Nephron (organoid): ENCODE data around the gene CDK5.
A peak's percentile ranks its signal among the peaks of the same experiment; 100 is the strongest.

Source experiments
- H3K27ac Mint-ChIP-seq, 3 experiments: 2 replicates each; pipeline ENCODE4 v1.8.0; 2020; ENCODE audit warnings: mixed read lengths in 3 of 3, mild to moderate bottlenecking in 2 of 3, moderate library complexity in 1 of 3
- H3K27me3 Mint-ChIP-seq: 2 replicates; pipeline ENCODE4 v1.8.0; 2021; ENCODE audit warnings: low read depth, mild to moderate bottlenecking, moderate library complexity, mixed read lengths
- H3K36me3 Mint-ChIP-seq: 2 replicates; pipeline ENCODE4 v1.8.0; 2020; ENCODE audit warnings: low read depth, mixed read lengths
- H3K4me1 Mint-ChIP-seq: 2 replicates; pipeline ENCODE4 v1.8.0; 2020; ENCODE audit warnings: mixed read lengths
- H3K4me3 Mint-ChIP-seq, 3 experiments: 2 replicates each; pipeline ENCODE4 v1.8.0; 2020; ENCODE audit warnings: mild to moderate bottlenecking in 3 of 3, mixed read lengths in 3 of 3, moderate library complexity in 2 of 3
- H3K9me3 Mint-ChIP-seq: 2 replicates; pipeline ENCODE4 v1.8.0; 2020; ENCODE audit warnings: mixed read lengths
- CTCF ChIP-seq, 3 experiments: fragments of 200-600 bp; sonication (generic); IDR thresholded peaks; one replicate each; pipeline ENCODE4 v1.5.0; 2021; ENCODE audit warnings: antibody characterized with exemption in 3 of 3; ENCODE audit not compliant: unreplicated experiment in 3 of 3

Gene CDK5

GRCh38 chr7:151088856-151089699 is 31.4 kb upstream of the CDK5 start:
- peak overlapping the region; percentile 87 to 88 (median 87) for H3K4me3 Mint-ChIP-seq
- no peaks in the 10 kb centered on the region for H3K36me3 Mint-ChIP-seq
- no peaks in the 10 kb centered on the region for H3K9me3 Mint-ChIP-seq
- TF ChIP-seq CTCF (IDR thresholded peaks at IDR 0.05; ENCODE audit: unreplicated experiment in 3 of 3): no peak
- H3K27ac Mint-ChIP-seq: peak overlapping the region; percentile 44 to 86 (median 84)
- peaks cover 4% of the 10 kb centered on the region for H3K27me3 Mint-ChIP-seq
- peaks cover 41% of the 10 kb centered on the region for H3K4me1 Mint-ChIP-seq

GRCh38 chr7:151088019-151088855 is 30.5 kb upstream of the CDK5 start:
- no peak for TF ChIP-seq CTCF (IDR thresholded peaks at IDR 0.05; ENCODE audit: unreplicated experiment in 3 of 3)
- peak overlapping the region; percentile 87 to 88 (median 87) for H3K4me3 Mint-ChIP-seq
- peaks cover 41% of the 10 kb centered on the region for H3K4me1 Mint-ChIP-seq
- H3K27ac Mint-ChIP-seq: peak overlapping the region; percentile 62 to 84 (median 74)
- no peaks in the 10 kb centered on the region for H3K36me3 Mint-ChIP-seq
- no peaks in the 10 kb centered on the region for H3K9me3 Mint-ChIP-seq
- H3K27me3 Mint-ChIP-seq: peaks cover 4% of the 10 kb centered on the region

GRCh38 chr7:151087245-151088018 is 29.7 kb upstream of the CDK5 start:
- no peaks in the 10 kb centered on the region for H3K9me3 Mint-ChIP-seq
- peaks cover 4% of the 10 kb centered on the region for H3K27me3 Mint-ChIP-seq
- TF ChIP-seq CTCF (IDR thresholded peaks at IDR 0.05; ENCODE audit: unreplicated experiment in 3 of 3): peak in 2 of 3 experiments; percentile 20 to 33
- peak overlapping the region; percentile 87 to 93 (median 93) for H3K4me3 Mint-ChIP-seq
- peak overlapping the region; percentile 50 to 83 (median 83) for H3K27ac Mint-ChIP-seq
- H3K4me1 Mint-ChIP-seq: peaks cover 47% of the 10 kb centered on the region
- no peaks in the 10 kb centered on the region for H3K36me3 Mint-ChIP-seq

GRCh38 chr7:151086802-151087244 is 29.1 kb upstream of the CDK5 start:
- peak overlapping the region; percentile 87 to 93 (median 93) for H3K4me3 Mint-ChIP-seq
- H3K4me1 Mint-ChIP-seq: peaks cover 48% of the 10 kb centered on the region
- H3K36me3 Mint-ChIP-seq: no peaks in the 10 kb centered on the region
- no peak for TF ChIP-seq CTCF (IDR thresholded peaks at IDR 0.05; ENCODE audit: unreplicated experiment in 3 of 3)
- H3K27me3 Mint-ChIP-seq: peaks cover 4% of the 10 kb centered on the region
- H3K9me3 Mint-ChIP-seq: no peaks in the 10 kb centered on the region
- H3K27ac Mint-ChIP-seq: peak overlapping the region; percentile 50 to 83 (median 83)

GRCh38 chr7:151085691-151086620 is 28.3 kb upstream of the CDK5 start, which contains the start of gene AGAP3:
AGAP3 (plus strand) TSS chr7:151086475; CDS start chr7:151086742, 267 bp downstream.
- H3K27me3 Mint-ChIP-seq: no peaks in the 10 kb centered on the region
- H3K36me3 Mint-ChIP-seq: no peaks in the 10 kb centered on the region
- TF ChIP-seq CTCF (IDR thresholded peaks at IDR 0.05; ENCODE audit: unreplicated experiment in 3 of 3): no peak
- H3K4me1 Mint-ChIP-seq: peaks cover 40% of the 10 kb centered on the region
- H3K4me3 Mint-ChIP-seq: peak within 1 kb of the TSS; percentile 93 to 94 (median 94)
- no peaks in the 10 kb centered on the region for H3K9me3 Mint-ChIP-seq
- peak within 1 kb of the TSS; percentile 90 to 97 (median 92) for H3K27ac Mint-ChIP-seq
